NB4 (cell line): Measurements from ENCODE around the gene CD55.

ENCODE experiments used
- DNase-seq: peaks from one replicate; pipeline ENCODE4 v3.0.0; 2010; ENCODE audit warnings: low read depth
- H3K4me3 ChIP-seq: one replicate; pipeline ENCODE4 v1.5.1; 2011; ENCODE audit warnings: mild to moderate bottlenecking, low read depth, low read length, moderate library complexity
- CTCF ChIP-seq: IDR thresholded peaks from one replicate; pipeline ENCODE4 v1.5.1; 2012; ENCODE audit warnings: low read depth, low read length
- MAX ChIP-seq: IDR thresholded peaks from 2 replicates; pipeline ENCODE4 v1.6.1; 2011; ENCODE audit warnings: low read depth, low read length
- MYC ChIP-seq: IDR thresholded peaks from 2 replicates; pipeline ENCODE4 v1.6.1; 2011; ENCODE audit warnings: low read depth, low read length
- POLR2A ChIP-seq: IDR thresholded peaks from 2 replicates; pipeline ENCODE4 v1.6.1; 2011; ENCODE audit warnings: mild to moderate bottlenecking; ENCODE audit not compliant: insufficient read length; ENCODE audit errors: extremely low read depth

The CD55 gene

GRCh38 chr1:207302618-207303393 lies 18.7 kb upstream of the CD55 start:
- DNase-seq, result no peak
- H3K4me3 ChIP-seq, result no peak overlapping the region
- TF ChIP-seq POLR2A (no peak), CTCF (no peak), MAX (no peak), MYC (no peak)

- DNase-seq, result no peak
- no peak overlapping the region for H3K4me3 ChIP-seq
- TF ChIP-seq MYC (no peak), CTCF (no peak), MAX (no peak), POLR2A (no peak)
Measured at GRCh38 chr1:207304710-207305488, 16.6 kb upstream of the CD55 start.

- no peak overlapping the region for H3K4me3 ChIP-seq
- TF ChIP-seq POLR2A, result no peak
- no peak for DNase-seq
Measured at GRCh38 chr1:207305489-207305873, 16.0 kb upstream of the CD55 start.

- TF ChIP-seq MAX (no peak), POLR2A (no peak), MYC (no peak), CTCF (no peak)
- DNase-seq, result no peak
- no peak overlapping the region for H3K4me3 ChIP-seq
Measured at GRCh38 chr1:207306023-207306422, 15.5 kb upstream of the CD55 start.

GRCh38 chr1:207306603-207307002 lies 14.9 kb upstream of the CD55 start:
- no peak for TF ChIP-seq CTCF
- no peak for DNase-seq
- H3K4me3 ChIP-seq, result no peak overlapping the region

- H3K4me3 ChIP-seq, result no peak overlapping the region
- peak; percentile 51 for DNase-seq
- TF ChIP-seq MAX, result no peak
- no peak for TF ChIP-seq CTCF
- TF ChIP-seq MYC, result no peak
- TF ChIP-seq POLR2A, result no peak
Measured at GRCh38 chr1:207308451-207309190, 12.9 kb upstream of the CD55 start.
